GM21528 (cell line): ENCODE results near the gene BCAS3.
"Not testable (repeated sequence)": the region's sequence is repeated elsewhere in the genome, so short reads cannot be mapped to it uniquely, and the experiment has no call there.

Experiments
- ATAC-seq: cut with Tn5 transposase; IDR thresholded peaks from one replicate; pipeline ENCODE4 v1.9.1; 2021; ENCODE audit warnings: mild to moderate bottlenecking, moderate library complexity; ENCODE audit not compliant: unreplicated experiment, low FRiP score

The BCAS3 gene

GRCh38 chr17:61235001-61235826, 557.6 kb downstream of the BCAS3 start:
- no peak for ATAC-seq

GRCh38 chr17:61235827-61236197, 558.2 kb downstream of the BCAS3 start:
- ATAC-seq = no peak

DNA sequence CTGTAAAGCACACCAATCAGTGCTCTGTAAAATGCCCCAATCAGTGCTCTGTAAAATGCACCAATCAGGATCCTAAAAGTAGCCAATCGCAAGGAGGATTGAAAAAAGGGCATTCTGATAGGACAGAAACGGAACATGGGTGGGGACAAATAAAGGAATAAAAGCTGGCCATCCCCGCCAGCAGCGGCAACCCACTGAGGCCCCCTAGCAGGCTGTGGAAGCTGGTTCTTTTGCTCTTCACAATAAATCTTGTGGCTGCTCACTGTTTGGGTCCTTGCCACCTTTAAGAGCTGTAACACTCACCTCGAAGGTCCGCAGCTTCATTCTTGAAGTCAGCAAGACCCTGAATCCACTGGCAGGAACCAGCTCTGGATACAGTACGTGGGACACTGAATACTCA, 559.6 kb downstream of the BCAS3 start:
- ATAC-seq = no peak

GRCh38 chr17:61238455-61238933, 560.8 kb downstream of the BCAS3 start:
- ATAC-seq = no peak

GRCh38 chr17:61239327-61239726, 561.7 kb downstream of the BCAS3 start:
- ATAC-seq = no peak

GRCh38 chr17:61239953-61240352, 562.3 kb downstream of the BCAS3 start:
- no peak for ATAC-seq

GRCh38 chr17:61240851-61241468, 563.3 kb downstream of the BCAS3 start:
- ATAC-seq = no peak

DNA sequence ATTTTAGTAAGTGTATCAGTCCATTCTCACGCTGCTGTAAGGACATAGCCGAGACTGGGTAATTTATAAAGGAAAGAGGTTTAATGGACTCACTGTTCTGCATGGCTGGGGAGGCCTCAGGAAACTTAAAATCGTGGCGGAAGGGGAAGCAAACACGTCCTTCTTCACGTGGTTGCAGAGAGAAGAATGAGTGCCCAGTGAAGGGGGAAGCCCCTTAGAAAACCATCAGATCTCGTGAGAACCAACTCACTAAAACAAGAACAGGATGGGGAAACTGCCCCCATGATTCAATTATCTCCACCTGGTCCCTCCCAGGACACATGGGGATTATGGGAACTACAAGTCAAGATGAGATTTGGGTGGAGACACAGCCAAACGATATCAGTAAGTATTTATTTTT, 567.3 kb downstream of the BCAS3 start:
- ATAC-seq = not testable (repeated sequence)

DNA sequence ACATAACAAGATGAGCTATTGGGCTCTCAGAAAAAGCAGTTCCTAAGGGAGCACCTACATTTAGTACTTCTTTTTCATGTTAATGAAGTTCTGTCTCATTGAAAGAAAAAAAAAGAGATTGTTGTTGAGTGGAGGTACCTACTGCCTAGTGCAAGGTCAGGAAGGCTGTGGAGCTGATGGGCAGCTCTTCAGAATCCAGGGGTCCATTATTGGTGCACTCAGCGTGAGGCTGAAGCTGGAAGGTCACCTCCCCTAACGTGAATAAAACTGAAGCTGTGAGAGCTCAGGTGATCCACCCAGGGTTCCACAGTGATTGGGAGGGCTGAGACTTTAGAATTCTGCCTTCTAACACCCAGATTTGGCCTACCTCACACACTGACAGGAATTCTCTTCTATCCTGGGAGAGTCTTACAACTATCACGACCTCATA, 568.1 kb downstream of the BCAS3 start:
- no peak for ATAC-seq

GRCh38 chr17:61247439-61247838, 569.8 kb downstream of the BCAS3 start:
- ATAC-seq = no peak

DNA sequence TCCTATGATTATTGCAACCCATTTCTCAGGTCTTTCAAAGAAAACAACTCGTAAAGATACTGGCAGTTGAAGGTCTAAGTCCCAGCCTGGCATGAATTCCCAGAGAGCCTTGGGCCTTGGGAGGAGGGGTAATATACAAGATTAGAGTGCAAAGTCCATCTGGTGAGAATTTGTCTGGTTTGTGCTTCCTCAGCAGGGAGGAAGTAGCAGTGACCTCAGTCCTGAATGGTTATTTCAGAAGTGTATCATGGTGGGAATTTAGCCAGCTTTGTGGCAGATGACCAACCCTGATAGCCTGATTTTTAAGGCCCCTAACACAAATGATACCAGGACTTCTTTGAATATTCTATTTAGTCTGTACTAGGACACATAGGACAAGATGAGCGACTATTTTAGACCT, 570.7 kb downstream of the BCAS3 start:
- no peak for ATAC-seq

- no peak for ATAC-seq
Measured at GRCh38 chr17:61249649-61250299, 572.1 kb downstream of the BCAS3 start.

DNA sequence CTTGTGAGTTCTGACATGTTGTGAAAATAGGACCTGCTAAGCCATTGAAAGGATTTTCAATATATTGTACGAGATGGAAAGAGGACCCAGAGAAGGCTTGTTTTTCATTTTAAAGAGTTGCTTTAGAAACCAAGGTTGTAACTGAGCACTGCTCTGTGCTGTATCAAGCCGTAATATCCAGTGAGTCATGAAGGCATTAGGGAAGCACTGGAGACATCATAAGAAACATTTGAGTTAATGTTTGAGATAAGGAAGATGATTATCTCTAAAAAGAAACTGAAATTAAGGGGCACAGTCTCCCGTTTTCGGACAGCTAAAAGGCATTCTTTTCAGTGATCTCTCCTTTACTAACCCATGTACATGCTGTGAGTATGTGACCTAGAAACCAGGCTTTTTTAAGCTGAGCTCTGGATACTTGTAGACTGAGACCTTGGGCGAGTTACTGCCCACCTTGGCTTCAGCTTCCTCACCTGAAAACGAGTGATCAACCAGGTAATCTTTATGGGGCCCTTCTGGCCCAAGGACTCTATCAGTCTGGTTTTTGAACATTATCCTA, 572.8 kb downstream of the BCAS3 start:
- no peak for ATAC-seq

GRCh38 chr17:61251939-61252865, 574.6 kb downstream of the BCAS3 start:
- ATAC-seq = no peak

DNA sequence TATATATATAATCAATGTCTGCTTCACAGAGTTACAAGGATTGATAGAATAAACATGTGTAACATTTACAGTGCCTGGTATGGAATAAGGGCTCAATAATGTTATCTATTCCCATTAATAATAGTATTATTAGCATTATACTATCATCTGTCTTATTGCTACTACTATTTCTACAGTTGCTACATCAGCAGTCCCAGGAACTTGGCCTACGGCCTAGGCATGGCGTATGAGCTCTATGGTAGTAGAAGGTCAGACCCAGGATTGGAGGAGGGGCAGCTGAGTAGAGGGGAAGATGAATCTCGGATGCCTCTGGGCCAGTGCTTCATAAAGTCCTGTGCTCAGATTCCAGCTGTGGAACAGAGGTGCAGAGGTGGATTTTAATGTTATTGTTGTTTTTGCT, 575.7 kb downstream of the BCAS3 start:
- no peak for ATAC-seq

GRCh38 chr17:61253937-61254574, 576.4 kb downstream of the BCAS3 start:
- ATAC-seq = no peak

DNA sequence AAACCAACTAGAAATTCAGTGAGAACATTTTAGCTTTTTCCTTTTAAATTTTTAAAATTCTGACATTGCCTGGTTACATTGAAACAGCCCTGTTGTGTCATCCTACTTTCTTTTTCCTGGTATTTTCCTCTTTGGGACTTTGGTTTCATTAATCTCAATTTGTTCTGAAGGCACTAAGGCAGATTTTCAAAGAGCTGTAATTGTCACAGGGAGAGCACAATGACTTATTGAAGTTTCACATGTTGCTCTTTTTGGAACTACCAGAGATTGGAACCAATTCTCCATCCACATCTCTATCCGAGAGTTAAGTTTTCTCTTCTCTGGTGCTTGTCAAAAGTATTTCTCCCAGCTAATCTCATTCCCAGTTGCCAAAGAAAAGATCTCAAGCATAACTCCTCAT, 577.3 kb downstream of the BCAS3 start:
- no peak for ATAC-seq

- ATAC-seq = no peak
Measured at GRCh38 chr17:61255647-61256046, 578.0 kb downstream of the BCAS3 start.

- ATAC-seq = no peak
Measured at GRCh38 chr17:61259360-61259759, 581.7 kb downstream of the BCAS3 start.
